Keratinocyte (primary cell): ENCODE results near the gene SEC14L1. TPM values are rescaled to one million over a fixed set of nuclear protein-coding genes. Genes with fewer than 3 reads are reported as not detected.

Experiments used
- DNase-seq: peaks from one replicate; pipeline ENCODE4 v3.0.0-alpha.2; 2011; ENCODE audit warnings: low read depth, missing footprints, low spot score
- FAIRE-seq: peaks from 2 replicates; lab custom pipeline; 2011; peaks lifted over from hg19 to GRCh38; lab: Jason Lieb, UNC
- H2AFZ ChIP-seq: 2 replicates; pipeline ENCODE4 v1.6.0; 2012; ENCODE audit warnings: low read length, control low read depth, inconsistent platforms; ENCODE audit not compliant: control insufficient read depth
- H3K27ac ChIP-seq: 2 replicates; pipeline ENCODE4 v1.5.1; 2011; ENCODE audit warnings: low read length; ENCODE audit not compliant: control insufficient read depth, insufficient read depth
- H3K27me3 ChIP-seq: 3 replicates; pipeline ENCODE4 v1.6.0; 2011; ENCODE audit warnings: low read length; ENCODE audit not compliant: control insufficient read depth, insufficient read depth; ENCODE audit errors: extremely low read depth
- H3K36me3 ChIP-seq, 2 experiments: 2 replicates in 1 of 2; 3 replicates in 1 of 2; pipeline ENCODE4 v1.5.1; 2011; ENCODE audit warnings: low read length in 2 of 2, mild to moderate bottlenecking in 1 of 2; ENCODE audit not compliant: control insufficient read depth in 2 of 2, insufficient read depth in 2 of 2; ENCODE audit errors: extremely low read depth in 1 of 2
- H3K4me1 ChIP-seq: 3 replicates; pipeline ENCODE4 v1.5.1; 2011; ENCODE audit warnings: low read length; ENCODE audit not compliant: control insufficient read depth, insufficient read depth; ENCODE audit errors: extremely low read depth
- H3K4me2 ChIP-seq: 3 replicates; pipeline ENCODE4 v1.6.0; 2011; ENCODE audit warnings: low read depth, low read length; ENCODE audit not compliant: control insufficient read depth, insufficient read depth; ENCODE audit errors: extremely low read depth
- H3K4me3 ChIP-seq, 3 experiments: fragments of 200-600 bp in 1 of 3; sonication (generic) in 1 of 3; 2 replicates in 2 of 3; 3 replicates in 1 of 3; pipeline ENCODE4 v1.5.1; 2011 to 2016; ENCODE audit warnings: low read length in 3 of 3, mild to moderate bottlenecking in 3 of 3, control low read depth in 2 of 3, inconsistent platforms in 1 of 3, low read depth in 1 of 3, mixed read lengths in 1 of 3, mixed run types in 1 of 3, moderate library complexity in 1 of 3; ENCODE audit not compliant: control insufficient read depth in 2 of 3, insufficient read depth in 2 of 3; ENCODE audit errors: extremely low read depth in 1 of 3
- H3K79me2 ChIP-seq: 2 replicates; pipeline ENCODE4 v1.6.0; 2012; ENCODE audit warnings: low read length; ENCODE audit not compliant: control insufficient read depth, insufficient read depth
- H3K9ac ChIP-seq: 3 replicates; pipeline ENCODE4 v1.6.0; 2011; ENCODE audit warnings: low read length; ENCODE audit not compliant: control insufficient read depth, insufficient read depth; ENCODE audit errors: extremely low read depth
- H3K9me1 ChIP-seq: 3 replicates; pipeline ENCODE4 v1.6.0; 2011; ENCODE audit warnings: low read length; ENCODE audit not compliant: control insufficient read depth, insufficient read depth; ENCODE audit errors: extremely low read depth
- H3K9me3 ChIP-seq: 2 replicates; pipeline ENCODE4 v1.5.1; 2012; ENCODE audit warnings: low read depth, low read length; ENCODE audit not compliant: control insufficient read depth
- H4K20me1 ChIP-seq: 3 replicates; pipeline ENCODE4 v1.6.0; 2011; ENCODE audit warnings: low read length; ENCODE audit not compliant: control insufficient read depth, insufficient read depth; ENCODE audit errors: extremely low read depth
- EZH2 ChIP-seq: IDR thresholded peaks from one replicate; pipeline ENCODE4 v1.6.1; 2012; ENCODE audit warnings: inconsistent platforms, mild to moderate bottlenecking, low read length, moderate library complexity
- dilution Hi-C: fragments of 300-500 bp; cut with MboI; formaldehyde crosslinking; loops from one replicate; pipeline ENCODE4 v1.7.0; 2020; ENCODE audit warnings: low sequenced_read_pairs; ENCODE audit not compliant: extremely low pct_ligation_motif_present
- polyA plus RNA-seq, 5 experiments: library from polyadenylated mRNA; depleted of rRNA in 3 of 5; stranded (reverse) in 3 of 5; stranded (forward) in 1 of 5; unstranded in 1 of 5; fragments of >200 nt; gene quantifications; 1 replicate in 1 of 5; 2 replicates in 3 of 5; 3 replicates in 1 of 5; pipeline versions ENCODE4 v1.2.1 to v1.2.3, GENCODE V29; 2011 to 2012; ENCODE audit warnings: missing spikeins in 2 of 5, low read depth in 1 of 5, low replicate concordance in 1 of 5
- TF ChIP-seq, protein P1 (sequence below), 3 experiments: IDR thresholded peaks in 1 of 3; conservative IDR thresholded peaks in 1 of 3; optimal IDR thresholded peaks in 1 of 3; 2 replicates in 2 of 3; 3 replicates in 1 of 3; pipeline versions ENCODE3 to v1.5.1; 2011; ENCODE audit warnings: low read length in 3 of 3, mild to moderate bottlenecking in 3 of 3, moderate library complexity in 2 of 3, control low read depth in 1 of 3, inconsistent platforms in 1 of 3; ENCODE audit not compliant: insufficient read depth in 2 of 3; ENCODE audit errors: extremely low read depth in 1 of 3

SEC14L1 gene
- polyA plus RNA-seq, 1 donor (not counting 4 experiments of a cell fraction or from before 2014, with no cell fraction given) = 35.6 TPM

DNA sequence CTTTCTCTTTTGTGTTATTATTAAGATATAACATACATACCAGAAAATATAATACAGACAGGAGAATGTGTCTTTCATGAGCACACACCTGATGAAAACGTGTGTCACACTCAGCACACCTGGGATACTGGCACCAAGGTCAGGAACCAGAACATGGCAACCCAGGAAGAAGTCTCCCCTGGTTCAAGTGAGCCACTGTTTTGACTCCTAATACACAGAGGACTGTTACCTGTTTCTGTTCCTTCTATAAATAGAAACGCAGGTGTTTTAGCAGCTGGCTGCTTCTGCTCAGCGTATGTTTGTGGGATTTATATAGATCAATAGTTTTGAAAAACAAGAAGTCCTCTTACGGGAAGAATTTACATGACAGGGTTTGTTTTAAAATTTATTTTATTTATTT, 3.5 kb downstream of the SEC14L1 start:
- peaks cover 75% of the 10 kb centered on the region for H3K79me2 ChIP-seq
- peaks cover 18 to 42% of the 10 kb centered on the region in 2 experiments for H3K36me3 ChIP-seq
- peaks cover 2% of the 10 kb centered on the region for H3K9me1 ChIP-seq
- no peak overlapping the region for H3K9ac ChIP-seq
- H3K4me3 ChIP-seq = no peak overlapping the region
- H3K4me2 ChIP-seq = no peak overlapping the region
- H3K27ac ChIP-seq = no peak overlapping the region
- TF ChIP-seq EZH2 = no peak
- TF ChIP-seq, protein P1, sequence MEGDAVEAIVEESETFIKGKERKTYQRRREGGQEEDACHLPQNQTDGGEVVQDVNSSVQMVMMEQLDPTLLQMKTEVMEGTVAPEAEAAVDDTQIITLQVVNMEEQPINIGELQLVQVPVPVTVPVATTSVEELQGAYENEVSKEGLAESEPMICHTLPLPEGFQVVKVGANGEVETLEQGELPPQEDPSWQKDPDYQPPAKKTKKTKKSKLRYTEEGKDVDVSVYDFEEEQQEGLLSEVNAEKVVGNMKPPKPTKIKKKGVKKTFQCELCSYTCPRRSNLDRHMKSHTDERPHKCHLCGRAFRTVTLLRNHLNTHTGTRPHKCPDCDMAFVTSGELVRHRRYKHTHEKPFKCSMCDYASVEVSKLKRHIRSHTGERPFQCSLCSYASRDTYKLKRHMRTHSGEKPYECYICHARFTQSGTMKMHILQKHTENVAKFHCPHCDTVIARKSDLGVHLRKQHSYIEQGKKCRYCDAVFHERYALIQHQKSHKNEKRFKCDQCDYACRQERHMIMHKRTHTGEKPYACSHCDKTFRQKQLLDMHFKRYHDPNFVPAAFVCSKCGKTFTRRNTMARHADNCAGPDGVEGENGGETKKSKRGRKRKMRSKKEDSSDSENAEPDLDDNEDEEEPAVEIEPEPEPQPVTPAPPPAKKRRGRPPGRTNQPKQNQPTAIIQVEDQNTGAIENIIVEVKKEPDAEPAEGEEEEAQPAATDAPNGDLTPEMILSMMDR (optimal IDR thresholded peaks at IDR 0.05 in 1 of 3, IDR thresholded peaks at IDR 0.05 in 1 of 3, conservative IDR thresholded peaks at IDR 0.05 in 1 of 3; ENCODE audit: extremely low read depth in 1 of 3, insufficient read depth in 2 of 3, low read length in 3 of 3) = no peak
- no peaks in the 10 kb centered on the region for H4K20me1 ChIP-seq
- dilution Hi-C loops = no loop called here
- no peaks in the 10 kb centered on the region for H3K9me3 ChIP-seq
- peaks cover 24% of the 10 kb centered on the region for H3K4me1 ChIP-seq
- FAIRE-seq (no peak), DNase-seq (no peak)
- no peaks in the 10 kb centered on the region for H3K27me3 ChIP-seq
- no peak overlapping the region for H2AFZ ChIP-seq

DNA sequence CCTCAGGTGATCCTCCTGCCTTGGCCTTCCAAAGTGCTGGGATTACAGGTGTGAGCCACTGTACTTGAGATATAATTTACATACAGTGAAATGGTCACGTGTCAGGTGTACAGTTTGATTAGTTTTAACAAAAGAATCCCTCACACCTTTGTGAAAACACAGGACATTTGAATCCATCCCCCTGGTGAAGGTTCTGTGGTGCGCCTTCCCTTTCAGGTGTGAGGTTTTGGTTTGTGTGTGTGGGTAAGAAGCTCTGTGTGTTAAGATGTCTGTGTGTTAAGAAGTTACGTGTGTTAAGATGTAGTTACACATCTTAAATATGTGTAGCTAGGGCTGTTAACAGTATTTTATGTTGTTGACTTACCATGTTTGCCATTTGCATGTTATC, 4.4 kb downstream of the SEC14L1 start:
- peaks cover 2% of the 10 kb centered on the region for H3K9me1 ChIP-seq
- no peak overlapping the region for H3K9ac ChIP-seq
- peaks cover 85% of the 10 kb centered on the region for H3K79me2 ChIP-seq
- H3K36me3 ChIP-seq = peaks cover 18 to 45% of the 10 kb centered on the region in 2 experiments
- peaks cover 18% of the 10 kb centered on the region for H3K4me1 ChIP-seq
- H3K9me3 ChIP-seq = no peaks in the 10 kb centered on the region
- H4K20me1 ChIP-seq = no peaks in the 10 kb centered on the region
- DNase-seq (no peak), FAIRE-seq (no peak)
- no peak overlapping the region for H3K4me3 ChIP-seq
- no peaks in the 10 kb centered on the region for H3K27me3 ChIP-seq
- no peak overlapping the region for H3K27ac ChIP-seq
- dilution Hi-C loops = no loop called here
- TF ChIP-seq, protein P1 (optimal IDR thresholded peaks at IDR 0.05 in 1 of 3, IDR thresholded peaks at IDR 0.05 in 1 of 3, conservative IDR thresholded peaks at IDR 0.05 in 1 of 3; ENCODE audit: extremely low read depth in 1 of 3, insufficient read depth in 2 of 3, low read length in 3 of 3) = no peak
- TF ChIP-seq EZH2 = no peak
- H3K4me2 ChIP-seq = no peak overlapping the region
- no peak overlapping the region for H2AFZ ChIP-seq
